NCI-H1694 (cell line): Measurements from ENCODE around the gene PUS7.
"Not testable (repeated sequence)": the region's sequence is repeated elsewhere in the genome, so short reads cannot be mapped to it uniquely, and the experiment has no call there.

ENCODE experiments used
- DNase-seq: peaks from one replicate; lab custom pipeline; 2025; lab: John Stamatoyannopoulos, UW

The PUS7 gene

DNA sequence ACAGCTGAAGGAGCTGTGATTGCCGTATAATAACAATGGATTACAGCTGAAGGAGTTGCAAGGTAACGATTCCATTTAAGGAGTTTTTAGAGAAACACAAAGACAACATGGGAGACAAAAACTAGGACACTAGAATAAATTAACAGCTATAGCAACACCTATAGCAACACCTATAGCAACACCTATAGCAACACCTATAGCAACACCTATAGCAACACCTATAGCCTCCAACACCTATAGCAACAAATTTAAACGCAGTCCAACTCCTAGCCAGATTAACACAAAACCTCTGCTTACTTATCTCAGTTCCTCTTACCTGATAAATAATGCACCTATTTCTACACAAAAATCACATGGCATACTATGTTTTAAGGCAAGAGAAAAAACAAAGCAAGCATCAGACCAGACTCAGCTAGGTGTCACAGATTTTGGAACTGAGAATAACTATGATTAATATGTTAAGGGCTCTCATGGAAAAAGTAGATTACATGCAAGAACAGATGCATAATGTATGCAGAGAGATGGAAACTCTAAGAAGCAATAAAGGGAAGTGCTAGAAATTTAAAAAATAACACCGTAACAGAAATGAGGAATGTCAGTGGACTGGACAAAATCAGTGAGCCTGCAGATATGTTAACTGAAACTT is 77.6 kb downstream of the PUS7 start:
- no peak for DNase-seq

GRCh38 chr7:105442214-105442613 is 79.9 kb downstream of the PUS7 start:
- DNase-seq, result not testable (repeated sequence)

- DNase-seq, result no peak
Observed at GRCh38 chr7:105439174-105439893, 82.7 kb downstream of the PUS7 start.

DNA sequence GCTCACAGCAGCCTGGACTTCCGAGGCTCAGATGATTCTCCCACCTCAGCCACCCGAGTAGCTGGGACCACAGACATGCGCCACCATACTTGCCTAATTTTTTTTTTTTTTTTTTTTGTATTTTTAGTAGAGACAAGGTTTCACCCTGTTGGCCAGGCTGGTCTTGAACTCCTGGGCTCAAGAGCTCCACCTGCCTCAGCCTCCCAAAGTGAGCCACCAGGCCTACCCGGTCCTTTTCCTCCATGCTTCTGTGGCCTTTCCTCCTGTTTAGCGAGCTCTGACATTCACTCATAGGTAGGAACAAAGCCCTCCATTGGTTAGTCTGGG is 83.3 kb downstream of the PUS7 start:
- no peak for DNase-seq

DNA sequence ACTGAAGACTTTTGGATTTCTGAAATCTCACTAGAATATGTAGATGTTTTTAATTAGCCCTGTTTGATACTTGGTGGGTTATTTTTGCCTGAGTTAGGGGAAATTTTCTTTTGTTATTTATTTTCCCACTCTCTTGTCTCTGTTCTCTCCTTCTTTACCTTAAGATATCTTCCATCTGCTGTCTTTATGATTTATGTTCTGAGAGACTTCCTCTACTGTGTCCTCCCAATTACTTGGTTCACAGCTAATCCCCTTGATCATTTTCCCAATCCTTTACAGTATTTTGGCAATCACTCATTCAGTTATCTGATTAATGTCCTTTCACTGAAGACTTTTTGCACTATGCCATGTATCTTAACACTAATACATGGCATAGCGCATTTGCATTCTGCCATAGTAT is 83.8 kb downstream of the PUS7 start:
- DNase-seq, result no peak

DNA sequence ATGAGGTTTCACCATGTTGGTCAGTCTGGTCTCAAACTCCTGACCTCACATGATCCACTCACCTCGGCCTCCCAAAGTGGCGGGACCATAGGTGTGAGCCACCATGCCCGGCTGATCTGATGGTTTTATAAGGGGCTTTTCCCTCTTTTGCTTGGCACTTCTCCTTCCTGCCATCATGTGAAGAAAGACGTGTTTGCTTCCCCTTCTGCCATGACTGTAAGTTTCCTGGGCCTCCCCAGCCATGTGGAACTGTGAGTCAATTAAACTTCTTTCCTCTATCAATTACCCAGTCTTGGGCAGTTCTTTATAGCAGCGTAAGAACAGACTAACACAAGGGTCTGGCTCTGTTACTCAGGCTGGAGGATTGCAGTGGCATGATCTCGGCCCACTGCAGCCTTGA is 84.7 kb downstream of the PUS7 start:
- DNase-seq, result not testable (repeated sequence)

DNA sequence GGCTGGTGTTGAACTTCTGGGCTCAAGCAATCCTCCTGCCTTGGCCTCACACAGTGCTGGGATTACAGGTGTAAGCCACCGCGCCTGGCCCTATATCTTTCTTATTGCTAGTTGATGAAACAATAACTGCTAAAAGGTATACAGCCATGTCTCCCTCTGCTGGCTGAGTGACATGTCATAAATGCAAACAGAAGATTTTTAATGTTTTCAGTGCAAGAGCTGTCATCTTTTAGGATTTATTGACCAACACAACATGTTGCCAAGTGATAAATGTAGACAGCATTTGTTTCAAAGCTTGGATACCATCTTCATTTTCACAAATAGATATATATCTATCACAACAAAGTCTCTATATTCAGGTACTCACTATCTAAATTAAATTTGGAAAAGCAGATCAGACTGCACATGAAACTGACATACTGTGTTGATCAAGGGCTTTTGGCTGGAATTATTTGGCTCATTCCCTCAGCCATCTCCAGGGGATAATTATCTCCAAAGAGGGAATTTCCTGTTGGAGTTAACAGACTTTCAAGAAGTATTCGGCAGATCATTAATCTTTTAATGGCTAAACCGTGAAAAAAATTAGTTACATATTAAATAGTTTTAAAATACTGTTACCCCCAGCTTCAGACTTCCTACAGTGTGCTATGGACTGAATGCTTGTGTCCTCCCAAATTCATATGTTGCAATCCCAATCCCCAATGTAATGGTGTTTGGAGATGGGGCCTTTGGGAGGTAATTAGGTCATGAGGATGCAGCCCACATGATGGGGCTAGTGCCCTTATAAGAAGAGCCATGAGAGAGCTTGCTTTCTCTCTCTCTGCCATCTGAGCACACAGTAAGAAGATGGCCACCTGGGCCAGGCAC is 92.1 kb downstream of the PUS7 start:
- peak; percentile 66 for DNase-seq

- DNase-seq, result no peak
Observed at GRCh38 chr7:105426606-105427146, 95.4 kb downstream of the PUS7 start.

GRCh38 chr7:105423987-105424386 is 98.1 kb downstream of the PUS7 start:
- DNase-seq, result no peak

DNA sequence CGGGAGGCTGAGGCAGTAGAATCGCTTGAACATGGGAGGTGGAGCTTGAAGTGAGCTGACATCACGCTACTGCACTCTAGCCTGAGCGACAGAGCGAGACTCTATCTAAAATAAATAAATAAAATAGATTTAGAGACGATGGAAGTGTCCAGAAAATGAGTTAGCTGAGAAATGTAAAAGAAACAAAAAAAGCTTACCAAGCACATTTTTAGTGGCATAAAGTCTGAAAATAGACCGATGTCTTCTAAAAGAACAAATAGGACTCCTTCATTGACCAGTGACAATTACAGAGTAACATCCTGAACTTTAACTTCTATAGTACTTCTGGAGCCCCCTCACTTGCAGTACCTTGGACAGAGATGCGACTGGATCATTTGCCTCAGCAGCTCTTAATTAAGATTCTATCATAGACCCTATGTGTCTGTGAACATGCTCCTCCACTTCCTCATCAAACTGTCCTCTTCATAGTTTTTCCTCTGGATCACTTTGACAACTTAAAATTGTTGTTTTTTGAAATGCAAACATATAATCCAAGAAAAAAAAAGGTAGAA is 108.1 kb downstream of the PUS7 start:
- DNase-seq, result no peak

DNA sequence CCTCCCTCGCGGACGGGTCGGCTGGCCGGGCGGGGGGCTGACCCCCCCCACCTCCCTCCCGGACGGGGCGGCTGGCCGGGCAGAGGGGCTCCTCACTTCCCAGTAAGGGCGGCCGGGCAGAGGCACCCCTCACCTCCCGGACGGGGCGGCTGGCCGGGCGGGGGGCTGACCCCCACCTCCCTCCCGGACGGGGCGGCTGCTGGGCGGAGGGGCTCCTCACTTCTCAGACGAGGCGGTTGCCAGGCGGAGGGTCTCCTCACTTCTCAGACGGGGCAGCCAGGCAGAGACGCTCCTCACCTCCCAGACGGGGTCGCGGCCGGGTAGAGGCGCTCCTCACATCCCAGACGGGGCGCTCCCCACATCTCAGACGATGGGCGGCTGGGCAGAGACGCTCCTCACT is 111.3 kb downstream of the PUS7 start:
- DNase-seq, result not testable (repeated sequence)

DNA sequence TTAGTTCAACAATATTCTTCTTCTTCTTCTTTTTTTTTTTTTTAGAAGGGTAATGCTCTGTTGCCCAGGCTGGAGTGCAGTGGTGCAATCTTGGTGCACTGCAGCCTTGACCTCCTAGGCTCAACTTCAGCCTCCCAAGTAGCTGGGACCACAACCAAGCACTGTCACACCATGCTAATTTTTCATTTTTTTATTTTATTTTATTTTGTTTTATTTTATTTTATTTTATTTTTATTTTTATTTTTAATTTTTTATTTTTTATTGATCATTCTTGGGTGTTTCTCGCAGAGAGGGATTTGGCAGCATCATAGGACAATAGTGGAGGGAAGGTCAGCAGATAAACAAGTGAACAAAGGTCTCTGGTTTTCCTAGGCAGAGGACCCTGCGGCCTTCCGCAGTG is 112.3 kb downstream of the PUS7 start:
- not testable (repeated sequence) for DNase-seq

DNA sequence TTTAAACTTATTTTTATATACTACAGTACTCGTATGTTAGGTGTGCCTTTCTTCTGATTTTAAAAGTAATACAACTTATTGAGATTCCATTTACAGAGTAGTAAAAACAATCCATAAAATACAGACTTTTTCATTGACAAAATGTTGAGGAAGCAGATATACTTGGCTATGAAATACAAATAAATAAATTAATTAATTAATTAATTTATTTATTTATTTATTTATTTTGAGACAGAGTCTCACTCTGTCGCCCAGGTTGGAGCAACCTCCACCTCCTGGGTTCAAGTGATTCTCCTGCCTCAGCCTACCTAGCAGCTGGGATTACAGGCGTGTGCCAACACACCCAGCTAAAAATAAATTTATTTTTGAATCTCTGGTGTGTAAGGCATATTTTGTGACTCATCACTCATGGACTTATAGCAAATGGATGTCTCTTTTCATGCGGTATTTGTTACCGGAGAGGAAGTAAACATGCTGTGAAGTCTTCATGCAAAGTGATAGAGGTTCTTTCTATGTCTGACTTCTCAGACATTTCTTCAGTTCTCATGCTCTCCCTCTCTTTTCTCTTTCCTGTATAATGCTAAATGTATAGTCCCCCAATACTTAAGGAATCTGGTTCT is 113.2 kb downstream of the PUS7 start:
- no peak for DNase-seq
